WERI-Rb-1 (cell line): ENCODE measurements around the gene DMBT1.

ENCODE experiments used
- DNase-seq: peaks from one replicate; pipeline ENCODE4 v3.0.0-alpha.2; 2020
- H3K27ac ChIP-seq: fragments of 250-450 bp; sonication (Bioruptor Pico); 2 replicates; pipeline ENCODE4 v1.5.1; 2020; ENCODE audit warnings: mild to moderate bottlenecking, moderate library complexity
- H3K27me3 ChIP-seq: fragments of 250-450 bp; sonication (Bioruptor Pico); 2 replicates; pipeline ENCODE4 v1.5.1; 2021; ENCODE audit warnings: mild to moderate bottlenecking, low read depth, moderate library complexity; ENCODE audit not compliant: insufficient read depth, severe bottlenecking
- H3K36me3 ChIP-seq: fragments of 250-450 bp; sonication (Bioruptor Pico); 2 replicates; pipeline ENCODE4 v1.5.1; 2020; ENCODE audit warnings: mild to moderate bottlenecking, moderate library complexity
- H3K4me3 ChIP-seq: 2 replicates; pipeline ENCODE4 v1.5.1; 2011; ENCODE audit warnings: low read depth, mild to moderate bottlenecking, control low read depth, low read length
- H3K9me3 ChIP-seq: fragments of 250-450 bp; sonication (Bioruptor Pico); 2 replicates; pipeline ENCODE4 v1.5.1; 2021; ENCODE audit warnings: mild to moderate bottlenecking, moderate library complexity; ENCODE audit not compliant: severe bottlenecking
- CTCF ChIP-seq: IDR thresholded peaks from 2 replicates; pipeline ENCODE4 v1.5.1; 2011; ENCODE audit warnings: low read depth, mild to moderate bottlenecking, control low read depth, inconsistent platforms, low read length

Gene DMBT1

DNA sequence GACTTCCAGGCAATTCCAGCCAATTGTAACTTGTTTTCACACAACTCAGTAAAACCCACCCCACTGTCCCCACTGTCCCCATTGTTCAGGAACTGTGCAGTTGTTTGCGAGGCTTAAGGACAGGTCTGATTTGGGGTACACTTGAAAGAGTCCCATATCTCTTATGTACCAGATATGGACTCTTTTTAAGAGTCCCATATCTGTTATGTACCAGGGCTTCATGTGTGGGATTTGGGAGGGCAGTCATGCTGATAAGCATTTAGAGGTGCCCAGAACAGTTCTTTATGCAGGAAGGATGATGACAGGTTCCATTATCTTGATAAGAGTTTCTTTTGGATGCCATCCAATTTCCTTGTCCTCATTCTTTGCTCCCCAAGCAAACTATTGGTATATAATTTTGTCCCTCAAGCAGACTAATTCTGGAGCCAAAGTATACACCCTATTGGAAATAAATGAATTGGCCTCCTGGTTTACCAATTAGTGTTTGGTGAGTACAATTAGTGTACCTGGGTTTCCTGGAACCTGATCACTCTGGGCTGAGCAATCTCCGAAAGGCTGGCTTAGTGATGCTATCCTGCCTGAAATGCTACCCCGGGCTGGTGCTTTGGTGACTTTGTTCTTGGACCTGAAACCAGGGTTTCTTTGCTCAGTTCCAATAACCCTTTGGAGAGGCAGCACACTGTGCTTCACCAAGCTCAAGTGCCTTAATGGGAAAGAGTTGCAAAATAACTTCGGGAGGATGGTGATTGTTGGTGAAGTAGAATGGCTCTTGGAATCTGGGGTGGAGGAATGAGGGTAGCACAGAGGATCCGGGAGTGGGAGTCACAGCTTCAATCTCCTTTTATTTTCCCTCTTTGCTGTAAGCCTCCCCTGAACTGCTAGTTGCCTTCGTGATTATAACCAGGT lies 6.2 kb upstream of the DMBT1 start:
- Histone ChIP-seq H3K36me3 (no peaks in the 10 kb centered on the region), H3K27ac (no peak overlapping the region), H3K27me3 (no peaks in the 10 kb centered on the region), H3K4me3 (no peak overlapping the region), H3K9me3 (peaks cover 5% of the 10 kb centered on the region)
- DNase-seq = no peak
- TF ChIP-seq CTCF = no peak

DNA sequence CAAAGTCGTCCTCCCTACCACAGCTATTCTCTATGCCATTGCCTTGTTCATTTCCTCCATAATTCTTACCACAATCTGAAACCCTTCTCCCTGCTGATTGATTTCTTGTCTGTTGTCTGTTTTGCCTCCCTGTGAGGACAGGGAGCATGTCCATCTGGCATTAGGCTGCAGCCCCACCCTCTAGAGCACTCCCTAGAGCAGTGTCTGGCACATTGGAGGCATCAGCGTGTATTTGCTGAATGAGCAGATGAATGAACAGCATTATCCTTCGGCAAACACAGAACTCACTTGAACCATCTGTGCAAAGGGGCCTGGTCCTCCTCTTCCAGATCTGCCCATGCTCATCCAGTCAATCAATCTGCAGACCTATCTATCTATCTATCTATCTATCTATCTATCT lies 5.1 kb upstream of the DMBT1 start:
- no peaks in the 10 kb centered on the region for H3K36me3 ChIP-seq
- DNase-seq = peak; percentile 67
- TF ChIP-seq CTCF = no peak
- peaks cover 5% of the 10 kb centered on the region for H3K9me3 ChIP-seq
- no peak overlapping the region for H3K4me3 ChIP-seq
- H3K27ac ChIP-seq = peak overlapping the region; percentile 41
- no peaks in the 10 kb centered on the region for H3K27me3 ChIP-seq

- H3K9me3 ChIP-seq = peaks cover 5% of the 10 kb centered on the region
- H3K27ac ChIP-seq = no peak overlapping the region
- no peaks in the 10 kb centered on the region for H3K27me3 ChIP-seq
- no peaks in the 10 kb centered on the region for H3K36me3 ChIP-seq
- H3K4me3 ChIP-seq = no peak overlapping the region
- peak; percentile 16; the same call in 1 of the 2 replicates for TF ChIP-seq CTCF
- peak; percentile 38 for DNase-seq
These were observed 3.0 kb upstream of the DMBT1 start for GRCh38 chr10:122557516-122557915.

- no peaks in the 10 kb centered on the region for H3K36me3 ChIP-seq
- H3K9me3 ChIP-seq = peaks cover 5% of the 10 kb centered on the region
- TF ChIP-seq CTCF = no peak
- H3K27ac ChIP-seq = no peak overlapping the region
- no peak overlapping the region for H3K4me3 ChIP-seq
- no peak for DNase-seq
- H3K27me3 ChIP-seq = no peaks in the 10 kb centered on the region
These were observed 2.1 kb upstream of the DMBT1 start for GRCh38 chr10:122558452-122558851.

DNA sequence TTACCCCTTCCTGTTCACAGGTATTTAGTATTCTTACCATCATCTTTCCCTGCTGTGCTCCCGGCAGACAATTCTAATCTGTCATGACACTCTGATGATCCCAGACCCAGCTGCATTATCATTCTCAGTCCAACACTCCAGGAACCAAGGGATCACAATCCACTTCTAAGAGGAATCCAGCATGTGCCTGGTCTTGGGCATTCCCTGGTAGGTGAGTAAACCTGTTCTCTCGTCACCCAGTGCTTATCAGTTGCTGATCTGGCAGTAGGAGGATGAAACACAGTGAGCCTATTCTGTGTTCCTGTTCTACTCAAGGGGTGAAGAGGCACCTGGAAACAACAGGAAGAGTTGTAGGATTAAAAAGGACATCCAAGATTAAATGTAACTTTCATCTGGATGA lies 1.3 kb upstream of the DMBT1 start:
- Histone ChIP-seq H3K27ac (no peak overlapping the region), H3K9me3 (peaks cover 5% of the 10 kb centered on the region), H3K4me3 (no peak overlapping the region), H3K27me3 (no peaks in the 10 kb centered on the region), H3K36me3 (no peaks in the 10 kb centered on the region)
- no peak for TF ChIP-seq CTCF
- DNase-seq = no peak
